Measurements from ENCODE around the gene QSOX2.

QSOX2 gene

GRCh38 chr9:136192289-136193126 is 53.1 kb downstream of the QSOX2 start (continued):
- TF ChIP-seq, protein P1, sequence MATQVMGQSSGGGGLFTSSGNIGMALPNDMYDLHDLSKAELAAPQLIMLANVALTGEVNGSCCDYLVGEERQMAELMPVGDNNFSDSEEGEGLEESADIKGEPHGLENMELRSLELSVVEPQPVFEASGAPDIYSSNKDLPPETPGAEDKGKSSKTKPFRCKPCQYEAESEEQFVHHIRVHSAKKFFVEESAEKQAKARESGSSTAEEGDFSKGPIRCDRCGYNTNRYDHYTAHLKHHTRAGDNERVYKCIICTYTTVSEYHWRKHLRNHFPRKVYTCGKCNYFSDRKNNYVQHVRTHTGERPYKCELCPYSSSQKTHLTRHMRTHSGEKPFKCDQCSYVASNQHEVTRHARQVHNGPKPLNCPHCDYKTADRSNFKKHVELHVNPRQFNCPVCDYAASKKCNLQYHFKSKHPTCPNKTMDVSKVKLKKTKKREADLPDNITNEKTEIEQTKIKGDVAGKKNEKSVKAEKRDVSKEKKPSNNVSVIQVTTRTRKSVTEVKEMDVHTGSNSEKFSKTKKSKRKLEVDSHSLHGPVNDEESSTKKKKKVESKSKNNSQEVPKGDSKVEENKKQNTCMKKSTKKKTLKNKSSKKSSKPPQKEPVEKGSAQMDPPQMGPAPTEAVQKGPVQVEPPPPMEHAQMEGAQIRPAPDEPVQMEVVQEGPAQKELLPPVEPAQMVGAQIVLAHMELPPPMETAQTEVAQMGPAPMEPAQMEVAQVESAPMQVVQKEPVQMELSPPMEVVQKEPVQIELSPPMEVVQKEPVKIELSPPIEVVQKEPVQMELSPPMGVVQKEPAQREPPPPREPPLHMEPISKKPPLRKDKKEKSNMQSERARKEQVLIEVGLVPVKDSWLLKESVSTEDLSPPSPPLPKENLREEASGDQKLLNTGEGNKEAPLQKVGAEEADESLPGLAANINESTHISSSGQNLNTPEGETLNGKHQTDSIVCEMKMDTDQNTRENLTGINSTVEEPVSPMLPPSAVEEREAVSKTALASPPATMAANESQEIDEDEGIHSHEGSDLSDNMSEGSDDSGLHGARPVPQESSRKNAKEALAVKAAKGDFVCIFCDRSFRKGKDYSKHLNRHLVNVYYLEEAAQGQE (tag by site-specific recombination; IDR thresholded peaks at IDR 0.05) = no peak

DNA sequence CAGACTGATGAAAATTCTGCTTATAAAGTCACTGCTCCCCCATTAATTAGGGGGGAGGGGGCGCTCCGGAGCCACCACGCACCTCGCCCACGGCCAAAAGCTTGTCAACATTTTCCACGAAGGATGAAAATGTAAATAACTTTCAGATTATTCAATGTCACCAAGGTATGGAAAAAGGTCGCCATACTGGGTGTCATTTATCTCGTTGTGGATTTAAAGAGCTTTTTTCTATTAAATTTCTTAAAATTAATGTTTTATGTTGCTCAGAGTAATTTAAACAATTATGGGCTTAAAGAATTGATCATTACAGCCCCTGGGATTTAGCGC is 53.7 kb downstream of the QSOX2 start:
- ChIA-PET POLR2A (interaction anchor here (1.1 kb wide), 1 partner anchor 11 kb away, joined by 3 read pairs; no protein-coding TSS in a partner anchor), CTCF (interaction anchor here (0.7 kb wide), 1 partner anchor 12 kb away, joined by 5 read pairs; no protein-coding TSS in a partner anchor)
- Histone ChIP-seq H3K9me3 (ENCODE audit: control insufficient read depth, insufficient read depth, low read depth, low read length) (no peaks in the 10 kb centered on the region), H3K4me1 (ENCODE audit: control insufficient read depth, insufficient read depth, low read length) (peaks cover 2% of the 10 kb centered on the region; the same call in 1 of the 2 replicates), H3K27ac (ENCODE audit: extremely low read depth, low read depth, low read length) (no peak overlapping the region), H3K36me3 (ENCODE audit: control insufficient read depth in 2 of 2, insufficient read depth in 1 of 2, low read length in 2 of 2) (no peaks in the 10 kb centered on the region), H3K4me3 (ENCODE audit: low read depth, low read length) (no peak overlapping the region)
- TF ChIP-seq ZNF423 (tag by site-specific recombination; IDR thresholded peaks at IDR 0.05) = no peak
- TF ChIP-seq ZFHX2 (tag by site-specific recombination; conservative IDR thresholded peaks at IDR 0.05) = 0 out of 2 replicates have a peak, but pooled peaks have one; percentile 15

- Histone ChIP-seq H3K4me1 (ENCODE audit: control insufficient read depth, insufficient read depth, low read length) (peaks cover 2% of the 10 kb centered on the region; the same call in 1 of the 2 replicates), H3K27ac (ENCODE audit: extremely low read depth, low read depth, low read length) (no peak overlapping the region), H3K36me3 (ENCODE audit: control insufficient read depth in 2 of 2, insufficient read depth in 1 of 2, low read length in 2 of 2) (no peaks in the 10 kb centered on the region), H3K9me3 (ENCODE audit: control insufficient read depth, insufficient read depth, low read depth, low read length) (no peaks in the 10 kb centered on the region), H3K4me3 (ENCODE audit: low read depth, low read length) (no peak overlapping the region)
- ChIA-PET CTCF (interaction anchor here (0.7 kb wide), 1 partner anchor 13 kb away, joined by 5 read pairs; no protein-coding TSS in a partner anchor), POLR2A (no interaction called here)
- TF ChIP-seq KLF17 (tag by site-specific recombination; IDR thresholded peaks at IDR 0.05) (peak; percentile 97), KLF1 (tag by site-specific recombination; IDR thresholded peaks at IDR 0.05) (peak; percentile 99), ZFHX2 (tag by site-specific recombination; conservative IDR thresholded peaks at IDR 0.05) (peak; percentile 99), ZNF157 (tag by site-specific recombination; IDR thresholded peaks at IDR 0.05) (no peak), ZBTB20 (tag by site-specific recombination; IDR thresholded peaks at IDR 0.05) (no peak), GLIS1 (tag by site-specific recombination; IDR thresholded peaks at IDR 0.05) (peak; percentile 43; the same call in 1 of the 2 replicates), PATZ1 (tag by site-specific recombination; IDR thresholded peaks at IDR 0.05) (peak; percentile 31; the same call in 1 of the 2 replicates), WT1 (tag by site-specific recombination; IDR thresholded peaks at IDR 0.05) (peak; percentile 59; the same call in 1 of the 2 replicates), ZNF426 (tag by site-specific recombination; IDR thresholded peaks at IDR 0.05) (no peak), ZNF585B (tag by site-specific recombination; IDR thresholded peaks at IDR 0.05) (no peak), SP7 (tag by site-specific recombination; IDR thresholded peaks at IDR 0.05) (peak; percentile 49), EGR2 (tag by site-specific recombination; IDR thresholded peaks at IDR 0.05; ENCODE audit: low read depth) (peak; percentile 99), KLF9 (tag by site-specific recombination; IDR thresholded peaks at IDR 0.05; ENCODE audit: low read depth) (0 out of 2 replicates have a peak, but pooled peaks have one; percentile 44), ZNF433 (tag by site-specific recombination; IDR thresholded peaks at IDR 0.05; ENCODE audit: low read depth) (no peak), CTCF (tag by site-specific recombination; IDR thresholded peaks at IDR 0.05) (no peak), ZNF16 (tag by site-specific recombination; IDR thresholded peaks at IDR 0.05; ENCODE audit: low read depth) (no peak), ZNF660 (tag by site-specific recombination; IDR thresholded peaks at IDR 0.05) (no peak)
- TF ChIP-seq, protein P2, sequence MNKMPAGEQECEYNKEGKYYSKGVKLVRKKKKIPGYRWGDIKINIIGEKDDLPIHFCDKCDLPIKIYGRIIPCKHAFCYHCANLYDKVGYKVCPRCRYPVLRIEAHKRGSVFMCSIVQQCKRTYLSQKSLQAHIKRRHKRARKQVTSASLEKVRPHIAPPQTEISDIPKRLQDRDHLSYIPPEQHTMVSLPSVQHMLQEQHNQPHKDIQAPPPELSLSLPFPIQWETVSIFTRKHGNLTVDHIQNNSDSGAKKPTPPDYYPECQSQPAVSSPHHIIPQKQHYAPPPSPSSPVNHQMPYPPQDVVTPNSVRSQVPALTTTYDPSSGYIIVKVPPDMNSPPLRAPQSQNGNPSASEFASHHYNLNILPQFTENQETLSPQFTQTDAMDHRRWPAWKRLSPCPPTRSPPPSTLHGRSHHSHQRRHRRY (tag by site-specific recombination; IDR thresholded peaks at IDR 0.05) = no peak
These were observed 54.3 kb downstream of the QSOX2 start for GRCh38 chr9:136191099-136191959.

All from HEK293 (cell line).